CD14-positive monocyte (primary cell): ENCODE results near the gene CA4. TPM values are rescaled to one million over a fixed set of nuclear protein-coding genes. Genes with fewer than 3 reads are reported as not detected.

Experiments used
- DNase-seq, 3 donors: peaks; one replicate each; pipeline ENCODE4 v3.0.0-alpha.2; 2011 to 2022
- H2AFZ ChIP-seq: 2 replicates; pipeline ENCODE4 v1.6.0; 2012; ENCODE audit warnings: mild to moderate bottlenecking, low read depth, low read length, inconsistent platforms; ENCODE audit not compliant: insufficient read depth, poor library complexity, severe bottlenecking
- H3K27ac ChIP-seq, 2 donors: 1 replicate in 1 of 2; 2 replicates in 1 of 2; pipeline ENCODE4 v1.5.1; 2012 to 2013; ENCODE audit warnings: low read length in 2 of 2, control low read depth in 1 of 2, inconsistent platforms in 1 of 2, low read depth in 1 of 2, mild to moderate bottlenecking in 1 of 2
- H3K27me3 ChIP-seq, 2 donors: one replicate each; pipeline versions ENCODE4 v1.6.0 to v1.6.1; 2011 to 2013; ENCODE audit warnings: low read length in 2 of 2; ENCODE audit not compliant: control insufficient read depth in 2 of 2, insufficient read depth in 2 of 2
- H3K36me3 ChIP-seq, 2 donors: replicated peaks in 1 of 2; 1 replicate in 1 of 2; 2 replicates in 1 of 2; pipeline versions ENCODE4 v1.5.1 to v1.6.1; 2012 to 2013; ENCODE audit warnings: low read length in 2 of 2, control low read depth in 1 of 2, inconsistent platforms in 1 of 2, mild to moderate bottlenecking in 1 of 2; ENCODE audit not compliant: insufficient read depth in 2 of 2, control insufficient read depth in 1 of 2
- H3K4me1 ChIP-seq, 2 donors: 1 replicate in 1 of 2; 2 replicates in 1 of 2; pipeline versions ENCODE4 v1.5.1 to v1.6.1; 2012 to 2013; ENCODE audit warnings: low read length in 2 of 2, control low read depth in 1 of 2, inconsistent platforms in 1 of 2, mild to moderate bottlenecking in 1 of 2, moderate library complexity in 1 of 2; ENCODE audit not compliant: insufficient read depth in 2 of 2, control insufficient read depth in 1 of 2
- H3K4me2 ChIP-seq: replicated peaks from 2 replicates; pipeline ENCODE3; 2012; ENCODE audit warnings: low read length, moderate library complexity, mild to moderate bottlenecking; ENCODE audit not compliant: poor library complexity, severe bottlenecking; ENCODE audit errors: extremely low read depth
- H3K4me3 ChIP-seq, 3 experiments: fragments of 200-600 bp in 1 of 3; sonication (generic) in 1 of 3; replicated peaks in 1 of 3; 1 replicate in 2 of 3; 2 replicates in 1 of 3; pipeline ENCODE4 v1.5.1; 2011 to 2013; ENCODE audit warnings: low read length in 3 of 3, mild to moderate bottlenecking in 3 of 3, control low read depth in 2 of 3, low read depth in 2 of 3, inconsistent platforms in 1 of 3, moderate library complexity in 1 of 3
- H3K79me2 ChIP-seq: 2 replicates; pipeline ENCODE4 v1.6.0; 2012; ENCODE audit warnings: mild to moderate bottlenecking, control low read depth, inconsistent platforms, low read length, moderate library complexity; ENCODE audit not compliant: insufficient read depth
- H3K9ac ChIP-seq: 2 replicates; pipeline ENCODE4 v1.6.0; 2017; ENCODE audit warnings: low read length, mild to moderate bottlenecking; ENCODE audit not compliant: insufficient read depth, poor library complexity, severe bottlenecking
- H3K9me3 ChIP-seq, 2 donors: replicated peaks in 1 of 2; 1 replicate in 1 of 2; 2 replicates in 1 of 2; pipeline versions ENCODE4 v1.5.1 to v1.6.1; 2012 to 2013; ENCODE audit warnings: low read length in 2 of 2, control low read depth in 1 of 2; ENCODE audit not compliant: control insufficient read depth in 1 of 2, insufficient read depth in 1 of 2
- H4K20me1 ChIP-seq: 2 replicates; pipeline ENCODE4 v1.6.0; 2012; ENCODE audit warnings: mild to moderate bottlenecking, low read length, control low read depth, moderate library complexity; ENCODE audit not compliant: insufficient read depth
- H3K27ac Mint-ChIP-seq, 7 donors: one replicate each; pipeline ENCODE4 v1.8.0; 2020; ENCODE audit warnings: mild to moderate bottlenecking in 7 of 7, mixed read lengths in 7 of 7, moderate library complexity in 6 of 7, inconsistent platforms in 2 of 7
- H3K27me3 Mint-ChIP-seq, 3 donors: one replicate each; pipeline ENCODE4 v1.8.0; 2021 to 2022; ENCODE audit warnings: low read depth in 3 of 3, mild to moderate bottlenecking in 3 of 3, mixed read lengths in 3 of 3, moderate library complexity in 3 of 3, inconsistent platforms in 1 of 3
- H3K36me3 Mint-ChIP-seq, 2 donors: one replicate each; pipeline ENCODE4 v1.8.0; 2020; ENCODE audit warnings: mixed read lengths in 2 of 2, inconsistent platforms in 1 of 2, mild to moderate bottlenecking in 1 of 2
- H3K4me1 Mint-ChIP-seq: one replicate; pipeline ENCODE4 v1.8.0; 2020; ENCODE audit warnings: mild to moderate bottlenecking, mixed read lengths
- H3K4me3 Mint-ChIP-seq, 2 donors: one replicate each; pipeline ENCODE4 v1.8.0; 2020; ENCODE audit warnings: mild to moderate bottlenecking in 2 of 2, mixed read lengths in 2 of 2, moderate library complexity in 1 of 2
- H3K9me3 Mint-ChIP-seq, 7 donors: one replicate each; pipeline ENCODE4 v1.8.0; 2020 to 2022; ENCODE audit warnings: mixed read lengths in 7 of 7, mild to moderate bottlenecking in 6 of 7, moderate library complexity in 6 of 7, inconsistent platforms in 2 of 7
- CTCF ChIP-seq: fragments of 200-600 bp; IDR thresholded peaks from one replicate; pipeline ENCODE4 v1.8.0; 2022; ENCODE audit warnings: antibody characterized with exemption, mild to moderate bottlenecking
- WGBS: methylation state at CpG from one replicate; pipeline ENCODE4 v1.1.5; 2013; ENCODE audit warnings: missing lambda C conversion rate; ENCODE audit not compliant: insufficient coverage; 5-methylcytosine and 5-hydroxymethylcytosine counted together
- intact Hi-C, 2 donors: fragments of 100-400 bp; cut with micrococcal nuclease; formaldehyde crosslinking; loops; one replicate each; pipeline versions ENCODE4 v1.15.0 to v1.15.1; 2023
- polyA plus RNA-seq, 3 donors: library from polyadenylated mRNA; depleted of rRNA in 1 of 3; unstranded in 2 of 3; stranded (reverse) in 1 of 3; fragments of 300-500 nt in 2 of 3; fragments of >200 nt in 1 of 3; fragmentation: Illumina TruSeq in 2 of 3; gene quantifications; 1 replicate in 2 of 3; 2 replicates in 1 of 3; pipeline ENCODE4 v1.2.3, GENCODE V29; 2012 to 2021

Gene CA4
- polyA plus RNA-seq, 3 donors, result not detected

GRCh38 chr17:60171753-60172079, 21.9 kb downstream of the CA4 start:
- Histone ChIP-seq H3K27ac (no peak overlapping the region), H3K9me3 (no peaks in the 10 kb centered on the region), H2AFZ (no peak overlapping the region), H3K4me2 (no peak overlapping the region), H3K79me2 (no peaks in the 10 kb centered on the region), H3K36me3 (peaks cover 2 to 11% of the 10 kb centered on the region in 2 donors), H3K4me1 (peaks cover 12 to 16% of the 10 kb centered on the region in 2 donors), H4K20me1 (no peaks in the 10 kb centered on the region), H3K9ac (no peak overlapping the region), H3K27me3 (no peaks in the 10 kb centered on the region), H3K4me3 (no peak overlapping the region)
- no peak for DNase-seq
- H3K27ac Mint-ChIP-seq, result peak overlapping the region in 2 of 7 donors; percentile 32 to 41
- TF ChIP-seq CTCF, result no peak
- H3K36me3 Mint-ChIP-seq, result peaks cover 8 to 15% of the 10 kb centered on the region in 2 donors
- H3K9me3 Mint-ChIP-seq, result peaks cover 0 to 7% (median 0%) of the 10 kb centered on the region in 7 donors
- H3K4me3 Mint-ChIP-seq, result no peak overlapping the region
- no peaks in the 10 kb centered on the region for H3K27me3 Mint-ChIP-seq
- H3K4me1 Mint-ChIP-seq, result peaks cover 25% of the 10 kb centered on the region
- intact Hi-C loops, result no loop called here
- WGBS, result 96% methylated on average over 7 of the region's 8 CpGs

GRCh38 chr17:60173304-60173819, 23.6 kb downstream of the CA4 start:
- Histone ChIP-seq H3K4me2 (no peak overlapping the region), H3K4me1 (peaks cover 12 to 16% of the 10 kb centered on the region in 2 donors), H3K27ac (no peak overlapping the region), H3K9me3 (no peaks in the 10 kb centered on the region), H3K9ac (no peak overlapping the region), H3K27me3 (no peaks in the 10 kb centered on the region), H3K36me3 (peaks cover 14 to 23% of the 10 kb centered on the region in 2 donors), H3K79me2 (no peaks in the 10 kb centered on the region), H2AFZ (no peak overlapping the region), H3K4me3 (no peak overlapping the region), H4K20me1 (no peaks in the 10 kb centered on the region)
- H3K27ac Mint-ChIP-seq, result no peak overlapping the region
- H3K4me3 Mint-ChIP-seq, result no peak overlapping the region
- H3K9me3 Mint-ChIP-seq, result peaks cover 0 to 7% (median 0%) of the 10 kb centered on the region in 7 donors
- intact Hi-C loops, result no loop called here
- no peak for DNase-seq
- TF ChIP-seq CTCF, result no peak
- H3K4me1 Mint-ChIP-seq, result peaks cover 21% of the 10 kb centered on the region
- 89% methylated on average over 2 of the region's 2 CpGs for WGBS
- H3K36me3 Mint-ChIP-seq, result peaks cover 19 to 24% of the 10 kb centered on the region in 2 donors
- H3K27me3 Mint-ChIP-seq, result no peaks in the 10 kb centered on the region
